ENCODE results near the gene GSAP. TPM values are rescaled to one million over a fixed set of nuclear protein-coding genes. Genes with fewer than 3 reads are reported as not detected.

The GSAP gene
- total and polyA plus RNA-seq, 9 donors: 4.0 to 19.4 (median 11.2) TPM

DNA sequence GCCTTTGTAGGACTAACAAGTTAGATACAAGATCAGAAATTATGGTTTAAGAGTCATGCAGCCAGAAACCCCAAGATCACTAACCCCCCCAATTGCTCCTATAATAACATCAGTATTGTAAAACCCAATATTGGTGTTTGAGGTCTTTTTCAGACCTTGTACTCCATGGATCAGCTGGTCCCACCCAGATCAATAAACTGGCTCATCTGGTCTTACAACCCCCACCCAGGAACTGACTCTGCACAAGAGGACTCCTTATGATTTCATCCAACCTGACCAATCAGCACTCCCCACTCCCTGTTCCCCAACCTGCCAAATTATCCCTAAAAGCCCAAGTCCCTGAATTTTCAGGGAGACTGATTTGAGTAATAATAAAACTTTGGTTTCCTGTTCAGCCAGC, 6.4 kb upstream of the GSAP start:
- Histone ChIP-seq H3K36me3 (no peaks in the 10 kb centered on the region), H3K9me3 (no peaks in the 10 kb centered on the region), H3K27me3 (no peaks in the 10 kb centered on the region), H3K27ac (no peak overlapping the region), H3K4me3 (no peak overlapping the region), H3K4me1 (ENCODE audit: insufficient read depth) (no peaks in the 10 kb centered on the region)
- TF ChIP-seq POLR2A (IDR thresholded peaks at IDR 0.05): no peak
- TF ChIP-seq, protein P1, sequence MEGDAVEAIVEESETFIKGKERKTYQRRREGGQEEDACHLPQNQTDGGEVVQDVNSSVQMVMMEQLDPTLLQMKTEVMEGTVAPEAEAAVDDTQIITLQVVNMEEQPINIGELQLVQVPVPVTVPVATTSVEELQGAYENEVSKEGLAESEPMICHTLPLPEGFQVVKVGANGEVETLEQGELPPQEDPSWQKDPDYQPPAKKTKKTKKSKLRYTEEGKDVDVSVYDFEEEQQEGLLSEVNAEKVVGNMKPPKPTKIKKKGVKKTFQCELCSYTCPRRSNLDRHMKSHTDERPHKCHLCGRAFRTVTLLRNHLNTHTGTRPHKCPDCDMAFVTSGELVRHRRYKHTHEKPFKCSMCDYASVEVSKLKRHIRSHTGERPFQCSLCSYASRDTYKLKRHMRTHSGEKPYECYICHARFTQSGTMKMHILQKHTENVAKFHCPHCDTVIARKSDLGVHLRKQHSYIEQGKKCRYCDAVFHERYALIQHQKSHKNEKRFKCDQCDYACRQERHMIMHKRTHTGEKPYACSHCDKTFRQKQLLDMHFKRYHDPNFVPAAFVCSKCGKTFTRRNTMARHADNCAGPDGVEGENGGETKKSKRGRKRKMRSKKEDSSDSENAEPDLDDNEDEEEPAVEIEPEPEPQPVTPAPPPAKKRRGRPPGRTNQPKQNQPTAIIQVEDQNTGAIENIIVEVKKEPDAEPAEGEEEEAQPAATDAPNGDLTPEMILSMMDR (IDR thresholded peaks at IDR 0.05): no peak
- TF ChIP-seq EP300 (IDR thresholded peaks at IDR 0.05): no peak
- intact Hi-C loops (cut with DNase I): no loop called here
- no peak for DNase-seq

DNA sequence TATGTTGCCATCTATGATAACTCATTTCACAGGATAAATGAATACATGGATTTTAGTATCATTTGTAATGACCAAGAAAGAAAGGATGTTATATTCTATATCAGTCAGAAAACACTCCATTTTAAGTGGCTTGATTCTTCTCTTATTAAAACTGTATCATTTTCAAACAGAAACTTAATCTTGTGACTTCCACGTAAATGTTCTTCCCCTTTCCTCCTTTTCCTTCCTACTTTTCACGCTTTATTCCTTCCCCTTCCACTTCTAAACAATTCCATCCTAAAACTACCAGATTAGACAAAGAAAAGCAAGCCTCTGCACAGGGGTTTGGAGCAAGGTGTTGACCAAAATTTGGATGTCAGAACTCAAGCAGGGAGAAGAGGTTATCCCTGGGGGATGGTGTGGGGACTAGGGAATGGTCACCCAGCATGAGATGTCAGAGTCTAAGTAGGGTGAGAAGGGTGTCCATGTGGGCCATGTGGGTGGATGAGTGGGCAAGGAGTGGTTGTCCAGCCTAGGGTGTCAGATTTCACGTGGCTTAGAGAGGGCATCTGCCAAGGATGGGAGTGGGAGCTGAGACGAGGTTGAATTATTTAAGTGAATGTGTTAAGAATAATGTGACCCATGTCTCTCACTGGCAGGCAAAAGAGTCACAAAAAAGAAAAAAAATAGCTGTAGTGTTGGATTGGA, 5.0 kb upstream of the GSAP start:
- H3K4me1 ChIP-seq (ENCODE audit: insufficient read depth): no peaks in the 10 kb centered on the region
- intact Hi-C loops (cut with DNase I): no loop called here
- H3K4me3 ChIP-seq: no peak overlapping the region
- DNase-seq: no peak
- H3K36me3 ChIP-seq: no peaks in the 10 kb centered on the region
- no peaks in the 10 kb centered on the region for H3K9me3 ChIP-seq
- no peak overlapping the region for H3K27ac ChIP-seq
- TF ChIP-seq, protein P1 (IDR thresholded peaks at IDR 0.05): no peak
- TF ChIP-seq EP300 (IDR thresholded peaks at IDR 0.05): no peak
- no peak for TF ChIP-seq POLR2A (IDR thresholded peaks at IDR 0.05)
- H3K27me3 ChIP-seq: no peaks in the 10 kb centered on the region
- WGBS, 3 donors: 63 to 71% (median 67%) methylated on average over 4 of the region's 4 CpGs

DNA sequence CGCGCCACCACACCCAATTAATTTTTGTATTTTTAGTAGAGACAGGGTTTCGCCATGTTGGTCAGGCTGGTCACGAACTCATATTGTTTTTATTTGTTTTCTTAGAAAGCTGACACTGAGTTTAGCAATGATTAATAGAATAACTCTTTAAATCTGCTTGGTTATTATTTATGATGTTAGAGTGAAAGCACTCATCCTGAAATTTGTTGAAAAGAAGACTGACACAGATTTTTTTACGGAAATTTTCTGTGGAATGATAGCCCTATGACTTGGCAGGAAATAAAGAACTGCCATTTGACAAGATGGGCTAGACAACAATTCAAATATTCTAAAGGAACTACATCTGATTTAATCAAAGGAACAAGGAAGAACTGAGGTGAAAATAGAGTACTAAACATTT, 4.3 kb upstream of the GSAP start:
- Histone ChIP-seq H3K4me3 (no peak overlapping the region), H3K27ac (no peak overlapping the region), H3K36me3 (no peaks in the 10 kb centered on the region), H3K9me3 (no peaks in the 10 kb centered on the region), H3K27me3 (no peaks in the 10 kb centered on the region), H3K4me1 (ENCODE audit: insufficient read depth) (no peaks in the 10 kb centered on the region)
- DNase-seq: no peak
- no peak for TF ChIP-seq EP300 (IDR thresholded peaks at IDR 0.05)
- TF ChIP-seq, protein P1 (IDR thresholded peaks at IDR 0.05): no peak
- TF ChIP-seq POLR2A (IDR thresholded peaks at IDR 0.05): no peak
- intact Hi-C loops (cut with DNase I): no loop called here
- WGBS, 3 donors: 92 to 93% (median 93%) methylated on average over 5 of the region's 5 CpGs

DNA sequence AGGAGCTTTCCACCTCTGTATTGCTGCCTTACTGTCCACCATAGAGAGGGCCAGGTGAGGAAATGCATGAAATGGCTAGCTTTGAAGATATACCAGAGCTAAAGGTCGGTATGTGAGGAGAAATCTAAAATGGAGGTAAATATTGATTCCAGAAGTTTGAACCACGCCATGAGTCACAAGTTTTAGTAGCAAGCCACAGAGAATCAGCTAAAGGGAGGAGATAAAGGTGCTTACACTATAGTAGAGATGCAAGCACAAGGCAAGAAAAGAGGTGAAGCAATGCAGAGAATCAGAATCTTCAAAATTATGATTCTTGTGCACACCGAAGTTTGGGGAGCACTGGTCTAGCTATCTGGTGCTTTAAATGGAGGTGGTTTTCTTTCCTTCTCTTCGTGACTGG, 3.0 kb upstream of the GSAP start:
- TF ChIP-seq EP300 (IDR thresholded peaks at IDR 0.05) (no peak), POLR2A (IDR thresholded peaks at IDR 0.05) (no peak)
- TF ChIP-seq, protein P1 (IDR thresholded peaks at IDR 0.05): no peak
- Histone ChIP-seq H3K27me3 (no peaks in the 10 kb centered on the region), H3K27ac (no peak overlapping the region), H3K4me1 (ENCODE audit: insufficient read depth) (no peaks in the 10 kb centered on the region), H3K9me3 (no peaks in the 10 kb centered on the region), H3K36me3 (no peaks in the 10 kb centered on the region), H3K4me3 (no peak overlapping the region)
- intact Hi-C loops (cut with DNase I): no loop called here
- 75 to 83% (median 78%) methylated on average over 4 of the region's 4 CpGs for WGBS, 3 donors
- DNase-seq: no peak

All from ovary (tissue), 9 donors.